H9 (cell line): ENCODE results near the gene CEP43. TPM values are rescaled to one million over a fixed set of nuclear protein-coding genes. Genes with fewer than 3 reads are reported as not detected.

ENCODE experiments used
- DNase-seq: peaks from one replicate; pipeline ENCODE4 v3.0.0-alpha.2; 2017
- H2AFZ ChIP-seq: one replicate; pipeline ENCODE4 v1.6.1; 2013; ENCODE audit warnings: mild to moderate bottlenecking, low read length, control low read depth, moderate library complexity
- H2AK5ac ChIP-seq: 2 replicates; pipeline ENCODE4 v1.6.1; 2013; ENCODE audit warnings: low read length, control low read depth, mixed read lengths; ENCODE audit not compliant: insufficient read length
- H2BK120ac ChIP-seq: one replicate; pipeline ENCODE4 v1.6.1; 2013; ENCODE audit warnings: low read depth, mild to moderate bottlenecking, low read length, control low read depth, inconsistent platforms; ENCODE audit not compliant: poor library complexity, severe bottlenecking
- H2BK12ac ChIP-seq: 2 replicates; pipeline ENCODE4 v1.6.1; 2013; ENCODE audit warnings: low read length, control low read depth, mixed read lengths, low read depth; ENCODE audit not compliant: insufficient read length
- H2BK15ac ChIP-seq: 2 replicates; pipeline ENCODE4 v1.6.1; 2013; ENCODE audit warnings: low read depth, low read length, control low read depth
- H2BK20ac ChIP-seq: one replicate; pipeline ENCODE4 v1.6.1; 2013; ENCODE audit warnings: low read depth, mild to moderate bottlenecking, low read length, control low read depth, inconsistent platforms; ENCODE audit not compliant: poor library complexity, severe bottlenecking
- H2BK5ac ChIP-seq: 2 replicates; pipeline ENCODE4 v1.6.1; 2013; ENCODE audit warnings: low read length, control low read depth, mixed read lengths; ENCODE audit not compliant: insufficient read length
- H3K14ac ChIP-seq: 2 replicates; pipeline ENCODE4 v1.6.1; 2013; ENCODE audit warnings: low read length, control low read depth; ENCODE audit not compliant: insufficient read depth
- H3K18ac ChIP-seq: 2 replicates; pipeline ENCODE4 v1.6.1; 2013; ENCODE audit warnings: low read depth, mild to moderate bottlenecking, mixed read lengths, low read length, control low read depth; ENCODE audit not compliant: insufficient read length
- H3K23ac ChIP-seq: 2 replicates; pipeline ENCODE4 v1.6.1; 2013; ENCODE audit warnings: low read length, control low read depth, mixed read lengths, low read depth; ENCODE audit not compliant: insufficient read length
- H3K23me2 ChIP-seq: 2 replicates; pipeline ENCODE4 v1.6.1; 2013; ENCODE audit warnings: low read depth, mild to moderate bottlenecking, mixed read lengths, low read length, control low read depth; ENCODE audit not compliant: insufficient read length, poor library complexity, severe bottlenecking
- H3K27ac ChIP-seq: 2 replicates; pipeline ENCODE4 v1.5.1; 2013; ENCODE audit warnings: low read length, control low read depth, mixed read lengths, low read depth; ENCODE audit not compliant: insufficient read length
- H3K27me3 ChIP-seq: 2 replicates; pipeline ENCODE4 v1.6.1; 2013; ENCODE audit warnings: low read length, control low read depth, inconsistent platforms; ENCODE audit not compliant: insufficient read depth
- H3K4ac ChIP-seq: 2 replicates; pipeline ENCODE4 v1.6.1; 2013; ENCODE audit warnings: low read depth, mild to moderate bottlenecking, control low read depth, inconsistent platforms, low read length, moderate library complexity
- H3K4me1 ChIP-seq: 2 replicates; pipeline ENCODE4 v1.6.1; 2013; ENCODE audit warnings: low read length, control low read depth, inconsistent platforms; ENCODE audit not compliant: insufficient read depth
- H3K4me2 ChIP-seq: 2 replicates; pipeline ENCODE4 v1.6.1; 2013; ENCODE audit warnings: low read length, control low read depth, mixed read lengths; ENCODE audit not compliant: insufficient read length, insufficient read depth
- H3K56ac ChIP-seq: 2 replicates; pipeline ENCODE4 v1.6.1; 2013; ENCODE audit warnings: low read depth, mild to moderate bottlenecking, mixed read lengths, low read length, control low read depth; ENCODE audit not compliant: insufficient read length
- H3K79me1 ChIP-seq: 2 replicates; pipeline ENCODE4 v1.6.1; 2013; ENCODE audit warnings: low read depth, mild to moderate bottlenecking, moderate library complexity, low read length, control low read depth, inconsistent platforms; ENCODE audit not compliant: insufficient read depth, poor library complexity, severe bottlenecking
- H3K79me2 ChIP-seq: 2 replicates; pipeline ENCODE4 v1.6.1; 2013; ENCODE audit warnings: low read length, control low read depth, inconsistent platforms; ENCODE audit not compliant: insufficient read depth
- H3K9ac ChIP-seq: 2 replicates; pipeline ENCODE4 v1.6.1; 2013; ENCODE audit warnings: low read length, control low read depth, mixed read lengths; ENCODE audit not compliant: insufficient read length; ENCODE audit errors: extremely low read depth
- H3K9me3 ChIP-seq: one replicate; pipeline ENCODE4 v1.6.1; 2013; ENCODE audit warnings: low read depth, low read length, inconsistent platforms; ENCODE audit not compliant: control insufficient read depth
- H3T11ph ChIP-seq: one replicate; pipeline ENCODE4 v1.6.1; 2013; ENCODE audit warnings: mild to moderate bottlenecking, low read length, control low read depth, inconsistent platforms
- H4K20me1 ChIP-seq: one replicate; pipeline ENCODE4 v1.6.1; 2013; ENCODE audit not compliant: control insufficient read depth, insufficient read length, insufficient read depth
- H4K5ac ChIP-seq: 2 replicates; pipeline ENCODE4 v1.6.1; 2013; ENCODE audit warnings: low read depth, mild to moderate bottlenecking, mixed read lengths, low read length, control low read depth; ENCODE audit not compliant: insufficient read length
- H4K8ac ChIP-seq: replicated peaks from 2 replicates; pipeline ENCODE4 v1.6.1; 2013; ENCODE audit warnings: low read length, control low read depth, mixed read lengths, low read depth; ENCODE audit not compliant: insufficient read length
- H4K91ac ChIP-seq: 2 replicates; pipeline ENCODE4 v1.6.1; 2013; ENCODE audit warnings: low read depth, mild to moderate bottlenecking, moderate library complexity, mixed read lengths, low read length, control low read depth; ENCODE audit not compliant: insufficient read length
- H3K27ac Mint-ChIP-seq, 3 experiments: 2 replicates in 2 of 3; 3 replicates in 1 of 3; pipeline ENCODE4 v1.8.0; 2020 to 2021; ENCODE audit warnings: mixed read lengths in 3 of 3, mild to moderate bottlenecking in 1 of 3, moderate library complexity in 1 of 3
- H3K27me3 Mint-ChIP-seq: 2 replicates; pipeline ENCODE4 v1.8.0; 2021; ENCODE audit warnings: low read depth, mild to moderate bottlenecking, moderate library complexity, mixed read lengths
- H3K36me3 Mint-ChIP-seq, 3 experiments: 2 replicates in 2 of 3; 3 replicates in 1 of 3; pipeline ENCODE4 v1.8.0; 2020 to 2021; ENCODE audit warnings: low read depth in 3 of 3, mixed read lengths in 3 of 3; ENCODE audit not compliant: insufficient read depth in 1 of 3
- H3K4me1 Mint-ChIP-seq, 2 experiments: 2 replicates each; pipeline ENCODE4 v1.8.0; 2020; ENCODE audit warnings: mixed read lengths in 2 of 2
- H3K4me3 Mint-ChIP-seq, 2 experiments: 2 replicates in 1 of 2; 3 replicates in 1 of 2; pipeline ENCODE4 v1.8.0; 2020 to 2021; ENCODE audit warnings: mild to moderate bottlenecking in 2 of 2, mixed read lengths in 2 of 2, moderate library complexity in 1 of 2
- H3K9me3 Mint-ChIP-seq, 2 experiments: 2 replicates in 1 of 2; 3 replicates in 1 of 2; pipeline ENCODE4 v1.8.0; 2020; ENCODE audit warnings: mild to moderate bottlenecking in 2 of 2, mixed read lengths in 2 of 2, moderate library complexity in 1 of 2
- WGBS: extraction: QIAGEN DNeasy Blood & Tissue Kit; methylation state at CpG from one replicate; pipeline ENCODE4 v1.1.7; 2013; ENCODE audit warnings: missing lambda C conversion rate, low lambda C conversion rate, mixed read lengths; ENCODE audit not compliant: insufficient read length; ENCODE audit errors: extremely low coverage; 5-methylcytosine and 5-hydroxymethylcytosine counted together
- total RNA-seq: library from RNA; stranded (reverse); gene quantifications from 2 replicates; pipeline ENCODE4 v1.2.1, GENCODE V29; 2021
- TF ChIP-seq, protein P1 (sequence below): fragments of 200-600 bp; sonication (generic); conservative IDR thresholded peaks from 3 replicates; pipeline ENCODE4 v1.8.0; 2021; ENCODE audit warnings: antibody characterized with exemption, mild to moderate bottlenecking

Gene CEP43
- total RNA-seq, 1 experiment from 2014 or later, result 33.6 TPM

DNA sequence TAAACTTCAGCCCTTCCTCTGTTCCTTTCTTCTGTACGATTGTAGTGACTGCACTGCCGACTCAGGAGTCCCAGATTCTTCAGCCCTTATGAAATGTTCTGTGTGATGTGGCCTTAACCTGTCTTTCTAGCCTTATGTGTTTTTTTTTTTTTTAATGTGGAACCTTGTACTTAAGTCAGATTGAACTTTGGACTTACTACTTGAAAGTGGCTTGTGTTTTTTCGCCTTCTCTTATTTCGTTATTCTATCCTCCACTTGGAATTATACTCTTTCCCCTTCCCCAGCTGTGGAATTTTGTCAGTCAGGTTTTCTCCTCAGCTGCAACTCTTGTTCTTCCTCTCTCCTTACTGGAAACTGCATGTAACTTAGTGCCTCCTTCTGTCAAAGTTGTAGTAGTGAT is 8.8 kb downstream of the CEP43 start:
- Histone ChIP-seq H4K20me1 (no peaks in the 10 kb centered on the region), H3K56ac (no peak overlapping the region), H3K27me3 (no peaks in the 10 kb centered on the region), H3T11ph (no peak overlapping the region), H3K23me2 (no peaks in the 10 kb centered on the region), H2BK12ac (no peak overlapping the region), H3K4me2 (no peak overlapping the region), H4K8ac (no peak overlapping the region), H3K79me2 (no peaks in the 10 kb centered on the region), H2BK120ac (no peak overlapping the region), H4K91ac (no peak overlapping the region), H3K79me1 (peaks cover 3% of the 10 kb centered on the region), H2AK5ac (no peak overlapping the region), H2BK15ac (no peak overlapping the region), H3K27ac (no peak overlapping the region), H3K4me1 (no peaks in the 10 kb centered on the region), H3K23ac (no peak overlapping the region), H3K18ac (no peak overlapping the region), H3K9ac (no peak overlapping the region), H2BK20ac (no peak overlapping the region), H4K5ac (no peak overlapping the region), H3K14ac (no peak overlapping the region), H3K9me3 (no peaks in the 10 kb centered on the region), H3K4ac (no peak overlapping the region), H2AFZ (no peak overlapping the region), H2BK5ac (no peak overlapping the region)
- no peak overlapping the region for H3K4me3 Mint-ChIP-seq
- no CpG with 5 or more reads among the region's 4 CpGs for WGBS
- no peaks in the 10 kb centered on the region for H3K27me3 Mint-ChIP-seq
- H3K27ac Mint-ChIP-seq, result no peak overlapping the region; a peak in 1 of 7 replicates
- TF ChIP-seq, protein P1, sequence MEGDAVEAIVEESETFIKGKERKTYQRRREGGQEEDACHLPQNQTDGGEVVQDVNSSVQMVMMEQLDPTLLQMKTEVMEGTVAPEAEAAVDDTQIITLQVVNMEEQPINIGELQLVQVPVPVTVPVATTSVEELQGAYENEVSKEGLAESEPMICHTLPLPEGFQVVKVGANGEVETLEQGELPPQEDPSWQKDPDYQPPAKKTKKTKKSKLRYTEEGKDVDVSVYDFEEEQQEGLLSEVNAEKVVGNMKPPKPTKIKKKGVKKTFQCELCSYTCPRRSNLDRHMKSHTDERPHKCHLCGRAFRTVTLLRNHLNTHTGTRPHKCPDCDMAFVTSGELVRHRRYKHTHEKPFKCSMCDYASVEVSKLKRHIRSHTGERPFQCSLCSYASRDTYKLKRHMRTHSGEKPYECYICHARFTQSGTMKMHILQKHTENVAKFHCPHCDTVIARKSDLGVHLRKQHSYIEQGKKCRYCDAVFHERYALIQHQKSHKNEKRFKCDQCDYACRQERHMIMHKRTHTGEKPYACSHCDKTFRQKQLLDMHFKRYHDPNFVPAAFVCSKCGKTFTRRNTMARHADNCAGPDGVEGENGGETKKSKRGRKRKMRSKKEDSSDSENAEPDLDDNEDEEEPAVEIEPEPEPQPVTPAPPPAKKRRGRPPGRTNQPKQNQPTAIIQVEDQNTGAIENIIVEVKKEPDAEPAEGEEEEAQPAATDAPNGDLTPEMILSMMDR, result no peak
- H3K4me1 Mint-ChIP-seq, result no peaks in the 10 kb centered on the region
- no peak for DNase-seq
- peaks cover 39 to 81% (median 80%) of the 10 kb centered on the region in 3 experiments for H3K36me3 Mint-ChIP-seq
- no peaks in the 10 kb centered on the region for H3K9me3 Mint-ChIP-seq
